ENCODE data around the gene ITGBL1.
A peak's percentile ranks its signal among the peaks of the same experiment; 100 is the strongest.

ITGBL1 gene

GRCh38 chr13:101412076-101412475 lies 40.4 kb upstream of the ITGBL1 start:
- no peak for TF ChIP-seq MEIS1 (CRISPR knock-in tag; IDR thresholded peaks at IDR 0.05; ENCODE audit: borderline replicate concordance)
- TF ChIP-seq ZNF549 (tag by site-specific recombination; IDR thresholded peaks at IDR 0.05), result no peak
- no peak for TF ChIP-seq RBAK (tag by site-specific recombination; IDR thresholded peaks at IDR 0.05)
- no peak for TF ChIP-seq GLI2 (tag by site-specific recombination; IDR thresholded peaks at IDR 0.05; ENCODE audit: borderline replicate concordance, low read depth)
- TF ChIP-seq ZBTB49 (tag by site-specific recombination; IDR thresholded peaks at IDR 0.05; ENCODE audit: low read depth), result no peak
- no peak overlapping the region for H3K4me3 ChIP-seq (ENCODE audit: low read depth, low read length)
- POLR2A ChIA-PET, result no interaction called here

GRCh38 chr13:101415358-101416174 lies 36.9 kb upstream of the ITGBL1 start:
- H3K4me3 ChIP-seq (ENCODE audit: low read depth, low read length), result peak overlapping the region; percentile 62
- H3K36me3 ChIP-seq (ENCODE audit: control insufficient read depth in 2 of 2, insufficient read depth in 1 of 2, low read length in 2 of 2), result no peaks in the 10 kb centered on the region
- H3K9me3 ChIP-seq (ENCODE audit: control insufficient read depth, insufficient read depth, low read depth, low read length), result no peaks in the 10 kb centered on the region
- POLR2A ChIA-PET, result no interaction called here
- peaks cover 2% of the 10 kb centered on the region; the same call in 1 of the 2 replicates for H3K4me1 ChIP-seq (ENCODE audit: control insufficient read depth, insufficient read depth, low read length)
- CTCF ChIA-PET, result no interaction called here
- H3K27ac ChIP-seq (ENCODE audit: extremely low read depth, low read depth, low read length), result peak overlapping the region; percentile 68
- TF ChIP-seq ZNF514 (tag by site-specific recombination; IDR thresholded peaks at IDR 0.05) (no peak), HOXD13 (CRISPR knock-in tag; IDR thresholded peaks at IDR 0.05; ENCODE audit: borderline replicate concordance) (no peak), ZFP69B (tag by site-specific recombination; IDR thresholded peaks at IDR 0.05) (no peak), ZNF558 (tag by site-specific recombination; IDR thresholded peaks at IDR 0.05) (no peak), ZNF596 (tag by site-specific recombination; IDR thresholded peaks at IDR 0.05) (no peak), IKZF3 (tag by site-specific recombination; IDR thresholded peaks at IDR 0.05) (no peak), ELK4 (IDR thresholded peaks at IDR 0.05; ENCODE audit: borderline replicate concordance, low read depth, low read length) (no peak), ZIC2 (tag by site-specific recombination; IDR thresholded peaks at IDR 0.05) (peak; percentile 45; the same call in 1 of the 2 replicates), TSHZ1 (tag by site-specific recombination; IDR thresholded peaks at IDR 0.05; ENCODE audit: borderline replicate concordance) (no peak), ZBTB6 (tag by site-specific recombination; IDR thresholded peaks at IDR 0.05) (no peak), ZNF768 (tag by site-specific recombination; IDR thresholded peaks at IDR 0.05) (no peak), ATF2 (tag by site-specific recombination; IDR thresholded peaks at IDR 0.05; ENCODE audit: low read depth) (no peak), INSM2 (tag by site-specific recombination; IDR thresholded peaks at IDR 0.05) (no peak)

More at GRCh38 chr13:101412076-101412475, 40.4 kb upstream of the ITGBL1 start:
- Histone ChIP-seq H3K4me1 (ENCODE audit: control insufficient read depth, insufficient read depth, low read length) (no peaks in the 10 kb centered on the region), H3K27ac (ENCODE audit: extremely low read depth, low read depth, low read length) (no peak overlapping the region), H3K9me3 (ENCODE audit: control insufficient read depth, insufficient read depth, low read depth, low read length) (no peaks in the 10 kb centered on the region), H3K36me3 (ENCODE audit: control insufficient read depth in 2 of 2, insufficient read depth in 1 of 2, low read length in 2 of 2) (no peaks in the 10 kb centered on the region)
- CTCF ChIA-PET, result no interaction called here

Measured in HEK293 (cell line).